Loucy (cell line): ENCODE measurements around the gene AKR1B15.

Experiments used
- H2AFZ ChIP-seq: fragments of 200-600 bp; sonication (generic); 2 replicates; pipeline ENCODE4 v1.6.0; 2016; ENCODE audit warnings: antibody characterized with exemption, mild to moderate bottlenecking, low read length, moderate library complexity
- H3F3A ChIP-seq: fragments of 200-600 bp; 2 replicates; pipeline ENCODE4 v1.6.0; 2016; ENCODE audit warnings: antibody characterized with exemption, low read depth, mild to moderate bottlenecking
- H3K27me3 ChIP-seq: fragments of 200-600 bp; sonication (generic); 2 replicates; pipeline ENCODE4 v1.6.1; 2014; ENCODE audit warnings: low read length, mild to moderate bottlenecking; ENCODE audit not compliant: insufficient read depth, poor library complexity, severe bottlenecking
- H3K36me3 ChIP-seq: fragments of 200-600 bp; sonication (generic); 2 replicates; pipeline ENCODE4 v1.6.1; 2016; ENCODE audit warnings: low read length; ENCODE audit not compliant: insufficient read depth
- H3K4me1 ChIP-seq: fragments of 200-600 bp; sonication (generic); 2 replicates; pipeline ENCODE4 v1.5.1; 2014; ENCODE audit warnings: low read length, mild to moderate bottlenecking; ENCODE audit not compliant: insufficient read depth, poor library complexity, severe bottlenecking
- H3K4me2 ChIP-seq: fragments of 200-600 bp; sonication (generic); 2 replicates; pipeline ENCODE4 v1.6.0; 2014; ENCODE audit warnings: antibody characterized with exemption, low read length, low read depth, mild to moderate bottlenecking; ENCODE audit not compliant: poor library complexity, severe bottlenecking
- H3K4me3 ChIP-seq: fragments of 200-600 bp; sonication (generic); 2 replicates; pipeline ENCODE4 v1.5.1; 2014; ENCODE audit warnings: low read length, mild to moderate bottlenecking, mixed read lengths; ENCODE audit not compliant: poor library complexity, severe bottlenecking
- H3K79me2 ChIP-seq: fragments of 200-600 bp; sonication (generic); 2 replicates; pipeline ENCODE4 v1.6.1; 2014; ENCODE audit warnings: low read length; ENCODE audit not compliant: insufficient read depth
- H3K9ac ChIP-seq: fragments of 200-600 bp; sonication (generic); 2 replicates; pipeline ENCODE4 v1.6.0; 2014; ENCODE audit warnings: mild to moderate bottlenecking, low read depth, low read length, moderate library complexity; ENCODE audit not compliant: poor library complexity, severe bottlenecking
- H3K9me2 ChIP-seq: fragments of 200-600 bp; sonication (generic); replicated peaks from 2 replicates; pipeline ENCODE4 v1.6.1; 2016; ENCODE audit warnings: low read depth, low read length, mixed read lengths
- H3K9me3 ChIP-seq: fragments of 200-600 bp; sonication (generic); 2 replicates; pipeline ENCODE4 v1.6.1; 2014; ENCODE audit warnings: mild to moderate bottlenecking, antibody characterized with exemption, low read length, low read depth; ENCODE audit not compliant: insufficient read depth
- H4K20me1 ChIP-seq: fragments of 200-600 bp; sonication (generic); 2 replicates; pipeline ENCODE4 v1.6.0; 2014; ENCODE audit warnings: antibody characterized with exemption, low read length, mild to moderate bottlenecking; ENCODE audit not compliant: insufficient read depth, poor library complexity, severe bottlenecking
- CTCF ChIP-seq: fragments of 200-600 bp; sonication (generic); conservative IDR thresholded peaks from 2 replicates; pipeline ENCODE4 v1.5.1; 2014; ENCODE audit warnings: mild to moderate bottlenecking, antibody characterized with exemption, low read length
- EZH2phosphoT487 ChIP-seq: fragments of 200-600 bp; IDR thresholded peaks from 2 replicates; pipeline ENCODE4 v1.6.1; 2018; ENCODE audit warnings: antibody characterized with exemption, mild to moderate bottlenecking, moderate library complexity, borderline replicate concordance

AKR1B15 gene

GRCh38 chr7:134532180-134532953 is 16.5 kb upstream of the AKR1B15 start:
- H4K20me1 ChIP-seq, result no peaks in the 10 kb centered on the region
- H3K9ac ChIP-seq, result no peak overlapping the region
- no peaks in the 10 kb centered on the region for H3K36me3 ChIP-seq
- H3K27me3 ChIP-seq, result no peaks in the 10 kb centered on the region
- H3K4me1 ChIP-seq, result no peaks in the 10 kb centered on the region
- H2AFZ ChIP-seq, result no peak overlapping the region
- H3K4me2 ChIP-seq, result no peak overlapping the region
- H3F3A ChIP-seq, result no peaks in the 10 kb centered on the region
- no peaks in the 10 kb centered on the region for H3K79me2 ChIP-seq
- TF ChIP-seq EZH2phosphoT487, result no peak
- no peak for TF ChIP-seq CTCF
- no peaks in the 10 kb centered on the region for H3K9me3 ChIP-seq
- no peaks in the 10 kb centered on the region for H3K9me2 ChIP-seq
- no peak overlapping the region for H3K4me3 ChIP-seq

GRCh38 chr7:134532954-134533218 is 16.0 kb upstream of the AKR1B15 start:
- Histone ChIP-seq H4K20me1 (no peaks in the 10 kb centered on the region), H3K36me3 (no peaks in the 10 kb centered on the region), H3K9me2 (no peaks in the 10 kb centered on the region), H2AFZ (no peak overlapping the region), H3K27me3 (no peaks in the 10 kb centered on the region), H3K4me2 (no peak overlapping the region), H3K9me3 (no peaks in the 10 kb centered on the region), H3K4me1 (no peaks in the 10 kb centered on the region), H3K9ac (no peak overlapping the region), H3K4me3 (no peak overlapping the region), H3K79me2 (no peaks in the 10 kb centered on the region), H3F3A (no peaks in the 10 kb centered on the region)
- no peak for TF ChIP-seq EZH2phosphoT487
- no peak for TF ChIP-seq CTCF

- H3K4me3 ChIP-seq, result no peak overlapping the region
- H3K27me3 ChIP-seq, result no peaks in the 10 kb centered on the region
- H2AFZ ChIP-seq, result no peak overlapping the region
- no peaks in the 10 kb centered on the region for H3K79me2 ChIP-seq
- no peaks in the 10 kb centered on the region for H3K4me1 ChIP-seq
- no peaks in the 10 kb centered on the region for H4K20me1 ChIP-seq
- TF ChIP-seq CTCF, result no peak
- TF ChIP-seq EZH2phosphoT487, result no peak
- H3F3A ChIP-seq, result no peaks in the 10 kb centered on the region
- no peak overlapping the region for H3K4me2 ChIP-seq
- no peaks in the 10 kb centered on the region for H3K9me3 ChIP-seq
- H3K36me3 ChIP-seq, result no peaks in the 10 kb centered on the region
- H3K9ac ChIP-seq, result no peak overlapping the region
- no peaks in the 10 kb centered on the region for H3K9me2 ChIP-seq
These were observed 15.6 kb upstream of the AKR1B15 start for GRCh38 chr7:134533288-134533771.
